DOHH2 (cell line): Measurements from ENCODE around the gene ZBTB7C.

ENCODE experiments used
- H3F3A ChIP-seq: fragments of 200-600 bp; sonication (generic), shearing (Covaris generic); 2 replicates; pipeline ENCODE4 v1.6.0; 2016; ENCODE audit warnings: antibody characterized with exemption, mild to moderate bottlenecking; ENCODE audit not compliant: control insufficient read depth, insufficient read depth
- H3K27ac ChIP-seq: fragments of 200-600 bp; sonication (generic); 2 replicates; pipeline ENCODE4 v1.5.1; 2014; ENCODE audit warnings: low read depth, mild to moderate bottlenecking, low read length, moderate library complexity
- H3K27me3 ChIP-seq: fragments of 200-600 bp; sonication (generic); 2 replicates; pipeline ENCODE4 v1.6.1; 2014; ENCODE audit warnings: mild to moderate bottlenecking, low read length, mixed read lengths; ENCODE audit not compliant: control insufficient read depth
- H3K36me3 ChIP-seq: fragments of 200-600 bp; sonication (generic); 2 replicates; pipeline ENCODE4 v1.6.1; 2014; ENCODE audit warnings: mild to moderate bottlenecking, low read length, moderate library complexity, mixed read lengths; ENCODE audit not compliant: control insufficient read depth
- H3K4me1 ChIP-seq: fragments of 200-600 bp; sonication (generic); 2 replicates; pipeline ENCODE4 v1.6.1; 2014; ENCODE audit warnings: mild to moderate bottlenecking, low read length, mixed read lengths; ENCODE audit not compliant: control insufficient read depth
- H3K4me2 ChIP-seq: fragments of 200-600 bp; sonication (generic); 2 replicates; pipeline ENCODE4 v1.6.0; 2014; ENCODE audit warnings: mild to moderate bottlenecking, low read length, moderate library complexity
- H3K4me3 ChIP-seq: fragments of 200-600 bp; sonication (generic); 2 replicates; pipeline ENCODE4 v1.5.1; 2014; ENCODE audit warnings: mild to moderate bottlenecking, low read length, mixed read lengths
- H3K79me2 ChIP-seq: fragments of 200-600 bp; sonication (generic); 2 replicates; pipeline ENCODE4 v1.6.1; 2014; ENCODE audit warnings: mild to moderate bottlenecking, low read length, mixed read lengths; ENCODE audit not compliant: control insufficient read depth
- H3K9me2 ChIP-seq: fragments of 200-600 bp; sonication (generic); replicated peaks from 2 replicates; pipeline ENCODE4 v1.6.1; 2014; ENCODE audit warnings: mild to moderate bottlenecking, low read length, mixed read lengths; ENCODE audit not compliant: control insufficient read depth
- H3K9me3 ChIP-seq: fragments of 200-600 bp; sonication (generic); 2 replicates; pipeline ENCODE4 v1.6.1; 2014; ENCODE audit warnings: antibody characterized with exemption, low read length, mixed read lengths; ENCODE audit not compliant: control insufficient read depth, insufficient read depth
- H4K20me1 ChIP-seq: fragments of 200-600 bp; sonication (generic); 2 replicates; pipeline ENCODE4 v1.6.0; 2014; ENCODE audit warnings: low read depth, mild to moderate bottlenecking, antibody characterized with exemption, low read length, moderate library complexity; ENCODE audit not compliant: control insufficient read depth, insufficient read depth
- CTCF ChIP-seq: fragments of 200-600 bp; sonication (generic); IDR thresholded peaks from one replicate; pipeline ENCODE4 v1.5.1; 2014; ENCODE audit warnings: antibody characterized with exemption, mild to moderate bottlenecking, low read depth, low read length; ENCODE audit not compliant: poor library complexity, severe bottlenecking
- EZH2phosphoT487 ChIP-seq: fragments of 200-600 bp; sonication (generic); IDR thresholded peaks from 2 replicates; pipeline ENCODE4 v1.6.1; 2017; ENCODE audit warnings: borderline replicate concordance, mild to moderate bottlenecking, antibody characterized with exemption, low read length, moderate library complexity, mixed read lengths

Gene ZBTB7C

GRCh38 chr18:48192542-48192941, 216.6 kb downstream of the ZBTB7C start:
- Histone ChIP-seq H3K27me3 (no peaks in the 10 kb centered on the region), H3K9me2 (no peaks in the 10 kb centered on the region), H3F3A (no peaks in the 10 kb centered on the region), H3K4me2 (no peak overlapping the region), H3K4me1 (no peaks in the 10 kb centered on the region), H3K27ac (no peak overlapping the region), H3K4me3 (no peak overlapping the region), H4K20me1 (no peaks in the 10 kb centered on the region), H3K9me3 (no peaks in the 10 kb centered on the region), H3K36me3 (no peaks in the 10 kb centered on the region), H3K79me2 (no peaks in the 10 kb centered on the region)
- TF ChIP-seq CTCF (no peak), EZH2phosphoT487 (no peak)

GRCh38 chr18:48191494-48191893, 217.7 kb downstream of the ZBTB7C start:
- H4K20me1 ChIP-seq: no peaks in the 10 kb centered on the region
- H3K79me2 ChIP-seq: no peaks in the 10 kb centered on the region
- no peaks in the 10 kb centered on the region for H3K4me1 ChIP-seq
- H3K36me3 ChIP-seq: no peaks in the 10 kb centered on the region
- H3F3A ChIP-seq: no peaks in the 10 kb centered on the region
- no peaks in the 10 kb centered on the region for H3K9me2 ChIP-seq
- H3K9me3 ChIP-seq: no peaks in the 10 kb centered on the region
- H3K27ac ChIP-seq: no peak overlapping the region
- H3K27me3 ChIP-seq: no peaks in the 10 kb centered on the region
- H3K4me3 ChIP-seq: no peak overlapping the region
- H3K4me2 ChIP-seq: no peak overlapping the region
- TF ChIP-seq EZH2phosphoT487 (no peak), CTCF (no peak)

- H3K27me3 ChIP-seq: no peaks in the 10 kb centered on the region
- no peaks in the 10 kb centered on the region for H3K9me2 ChIP-seq
- no peaks in the 10 kb centered on the region for H4K20me1 ChIP-seq
- no peaks in the 10 kb centered on the region for H3K9me3 ChIP-seq
- no peak overlapping the region for H3K4me2 ChIP-seq
- H3K4me3 ChIP-seq: no peak overlapping the region
- no peaks in the 10 kb centered on the region for H3F3A ChIP-seq
- H3K36me3 ChIP-seq: no peaks in the 10 kb centered on the region
- TF ChIP-seq CTCF (no peak), EZH2phosphoT487 (no peak)
- H3K27ac ChIP-seq: no peak overlapping the region
- H3K79me2 ChIP-seq: no peaks in the 10 kb centered on the region
- no peaks in the 10 kb centered on the region for H3K4me1 ChIP-seq
Observed at GRCh38 chr18:48190994-48191393, 218.2 kb downstream of the ZBTB7C start.

- H3K27me3 ChIP-seq: no peaks in the 10 kb centered on the region
- no peaks in the 10 kb centered on the region for H3K79me2 ChIP-seq
- no peak overlapping the region for H3K4me2 ChIP-seq
Observed at GRCh38 chr18:48188609-48189008, 220.6 kb downstream of the ZBTB7C start.

More at GRCh38 chr18:48188609-48189008, 220.6 kb downstream of the ZBTB7C start:
- no peaks in the 10 kb centered on the region for H3K36me3 ChIP-seq
- no peaks in the 10 kb centered on the region for H3K9me2 ChIP-seq
- H3K9me3 ChIP-seq: no peaks in the 10 kb centered on the region
- TF ChIP-seq CTCF (no peak), EZH2phosphoT487 (no peak)
- H3K4me1 ChIP-seq: no peaks in the 10 kb centered on the region
- H3F3A ChIP-seq: no peaks in the 10 kb centered on the region
- no peaks in the 10 kb centered on the region for H4K20me1 ChIP-seq
- no peak overlapping the region for H3K4me3 ChIP-seq
- no peak overlapping the region for H3K27ac ChIP-seq
